Measurements from ENCODE around the gene DDX59.
A peak's percentile ranks its signal among the peaks of the same experiment; 100 is the strongest.

The DDX59 gene

DNA sequence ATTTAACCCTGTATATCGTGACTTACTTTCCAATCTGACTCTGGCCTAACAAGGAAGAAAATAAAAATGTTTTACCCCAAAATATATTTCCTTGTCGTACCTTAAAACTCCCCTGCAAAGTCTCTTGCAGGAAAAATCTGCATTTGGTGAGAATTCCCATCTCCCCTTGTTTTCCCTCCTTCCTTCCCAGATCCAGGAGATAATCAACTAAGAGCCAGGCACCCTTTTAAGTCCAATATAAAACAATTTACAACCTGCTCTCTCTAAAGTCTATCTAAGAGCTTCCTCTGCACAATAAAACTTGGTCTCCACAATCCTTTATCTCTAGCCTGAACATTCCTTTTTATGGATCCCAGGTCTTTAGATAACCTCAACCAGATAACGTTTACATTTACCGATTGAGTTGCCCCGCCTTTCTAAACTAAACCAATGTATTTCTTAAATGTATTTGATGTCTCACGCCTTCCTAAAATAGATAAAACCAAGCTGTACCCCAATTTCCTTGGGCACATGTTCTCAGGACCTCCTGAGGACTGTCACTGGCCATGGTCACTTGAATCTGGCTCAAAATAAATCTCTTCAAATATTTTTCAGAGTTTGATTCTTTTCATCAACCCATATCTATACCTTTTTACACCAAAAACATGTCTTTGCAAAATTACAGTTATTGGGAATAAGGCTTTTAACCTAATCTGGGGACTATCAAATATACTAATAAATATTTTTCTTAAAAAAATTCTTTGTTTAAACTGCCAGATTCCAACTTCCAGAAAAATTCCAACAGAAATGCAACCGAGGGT, 993 bp downstream of the DDX59 start:
- Histone ChIP-seq H3K27me3 (ENCODE audit: control insufficient read depth, insufficient read depth, low read length) (no peaks in the 10 kb centered on the region), H3K4me1 (ENCODE audit: control insufficient read depth, low read depth, low read length) (peaks cover 19% of the 10 kb centered on the region), H3K9me3 (ENCODE audit: control insufficient read depth, low read depth, low read length) (no peaks in the 10 kb centered on the region), H3K9ac (ENCODE audit: low read length) (peak overlapping the region; percentile 90), H3K36me3 (ENCODE audit: control insufficient read depth, low read depth, low read length) (peaks cover 10% of the 10 kb centered on the region), H3K4me3 (ENCODE audit: low read length) (peak overlapping the region; percentile 76), H3K27ac (ENCODE audit: low read length) (peak overlapping the region; percentile 42)

DNA sequence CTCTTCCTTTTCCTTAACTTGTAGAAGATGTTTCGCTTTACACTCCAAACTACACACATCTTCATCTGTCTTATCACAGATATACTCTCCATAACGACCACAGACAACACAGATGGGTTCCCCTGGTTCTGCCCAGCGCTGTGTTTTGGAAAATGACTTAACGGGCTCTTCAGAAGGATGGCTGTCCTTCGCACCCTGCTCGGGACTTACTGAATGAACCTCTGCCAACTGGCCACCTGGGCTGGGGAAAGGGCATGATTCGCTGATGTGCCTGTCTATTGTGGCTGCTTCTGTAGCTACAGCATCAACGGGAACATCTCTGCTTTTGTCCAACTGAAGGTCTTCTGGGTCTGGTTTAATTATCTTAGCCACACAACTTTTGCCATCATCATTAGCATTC, 3.4 kb downstream of the DDX59 start:
- no peaks in the 10 kb centered on the region for H3K9me3 ChIP-seq (ENCODE audit: control insufficient read depth, low read depth, low read length)
- peak overlapping the region; percentile 3 for H3K4me3 ChIP-seq (ENCODE audit: low read length)
- peaks cover 19% of the 10 kb centered on the region for H3K4me1 ChIP-seq (ENCODE audit: control insufficient read depth, low read depth, low read length)
- H3K9ac ChIP-seq (ENCODE audit: low read length), result peak overlapping the region; percentile 1
- H3K27ac ChIP-seq (ENCODE audit: low read length), result no peak overlapping the region
- peaks cover 27% of the 10 kb centered on the region for H3K36me3 ChIP-seq (ENCODE audit: control insufficient read depth, low read depth, low read length)
- H3K27me3 ChIP-seq (ENCODE audit: control insufficient read depth, insufficient read depth, low read length), result no peaks in the 10 kb centered on the region

DNA sequence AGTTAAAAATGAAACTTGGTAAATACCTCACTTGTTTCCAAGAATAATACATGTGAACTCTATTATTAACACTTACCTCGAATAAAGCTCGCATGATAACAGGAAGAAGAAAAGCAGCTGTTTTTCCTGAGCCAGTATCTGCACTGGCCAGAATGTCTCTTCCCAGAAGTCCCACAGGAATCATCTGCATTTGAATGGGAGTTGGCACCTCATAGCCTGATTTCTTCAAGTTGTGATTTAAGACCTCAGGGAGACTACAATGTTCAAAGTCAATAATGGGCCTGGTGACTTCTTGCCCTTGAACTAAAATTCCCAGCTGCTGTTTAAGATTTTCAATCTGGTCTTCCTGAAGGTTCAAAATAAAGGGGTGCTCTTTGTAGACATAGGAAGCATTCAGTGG, 3.8 kb downstream of the DDX59 start:
- Histone ChIP-seq H3K27ac (ENCODE audit: low read length) (no peak overlapping the region), H3K36me3 (ENCODE audit: control insufficient read depth, low read depth, low read length) (peaks cover 29% of the 10 kb centered on the region), H3K4me3 (ENCODE audit: low read length) (peak overlapping the region; percentile 3), H3K4me1 (ENCODE audit: control insufficient read depth, low read depth, low read length) (peaks cover 18% of the 10 kb centered on the region), H3K9me3 (ENCODE audit: control insufficient read depth, low read depth, low read length) (no peaks in the 10 kb centered on the region), H3K9ac (ENCODE audit: low read length) (peak overlapping the region; percentile 1), H3K27me3 (ENCODE audit: control insufficient read depth, insufficient read depth, low read length) (no peaks in the 10 kb centered on the region)

DNA sequence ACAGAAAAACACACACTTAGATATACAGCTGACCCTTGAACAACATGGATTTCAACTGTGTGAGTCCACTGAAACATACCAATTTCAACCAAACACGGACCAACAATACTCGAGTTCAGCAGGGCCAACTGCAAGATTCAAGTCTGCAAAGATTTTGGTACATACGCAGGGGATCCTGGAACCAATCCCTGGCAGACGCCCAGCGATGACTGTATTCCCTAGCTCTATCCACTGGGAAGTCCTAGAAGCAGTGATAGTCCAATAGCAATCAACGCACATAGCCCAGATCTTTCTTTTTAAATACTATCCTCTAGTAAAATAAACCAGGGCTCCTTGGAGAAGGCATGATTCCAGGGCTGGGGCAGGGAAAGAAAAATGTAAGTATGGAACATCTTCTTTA, 9.0 kb downstream of the DDX59 start:
- H3K27ac ChIP-seq (ENCODE audit: low read length), result no peak overlapping the region
- H3K4me1 ChIP-seq (ENCODE audit: control insufficient read depth, low read depth, low read length), result peaks cover 3% of the 10 kb centered on the region
- H3K9me3 ChIP-seq (ENCODE audit: control insufficient read depth, low read depth, low read length), result no peaks in the 10 kb centered on the region
- H3K27me3 ChIP-seq (ENCODE audit: control insufficient read depth, insufficient read depth, low read length), result no peaks in the 10 kb centered on the region
- no peak overlapping the region for H3K9ac ChIP-seq (ENCODE audit: low read length)
- H3K36me3 ChIP-seq (ENCODE audit: control insufficient read depth, low read depth, low read length), result peaks cover 67% of the 10 kb centered on the region
- no peak overlapping the region for H3K4me3 ChIP-seq (ENCODE audit: low read length)

DNA sequence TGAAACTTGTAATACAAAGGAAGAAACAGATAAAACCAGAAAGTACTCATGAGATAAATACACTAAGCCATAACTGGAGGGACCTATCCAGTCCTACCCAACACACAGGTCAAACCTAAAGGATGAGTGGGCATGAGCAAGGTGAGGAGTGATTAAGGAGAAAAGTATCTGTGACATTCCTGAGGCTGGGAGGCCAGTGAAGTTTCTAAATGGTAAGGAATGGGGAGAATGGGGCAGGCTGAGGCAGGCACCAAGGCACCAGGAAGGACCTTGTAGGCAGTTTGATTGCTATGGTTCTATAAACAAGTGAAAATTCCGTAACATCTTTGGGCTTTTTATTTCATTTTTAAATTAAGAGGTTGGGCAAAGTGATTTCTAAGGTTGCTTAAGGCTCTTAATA, 10.4 kb downstream of the DDX59 start:
- peaks cover 68% of the 10 kb centered on the region for H3K36me3 ChIP-seq (ENCODE audit: control insufficient read depth, low read depth, low read length)

DNA sequence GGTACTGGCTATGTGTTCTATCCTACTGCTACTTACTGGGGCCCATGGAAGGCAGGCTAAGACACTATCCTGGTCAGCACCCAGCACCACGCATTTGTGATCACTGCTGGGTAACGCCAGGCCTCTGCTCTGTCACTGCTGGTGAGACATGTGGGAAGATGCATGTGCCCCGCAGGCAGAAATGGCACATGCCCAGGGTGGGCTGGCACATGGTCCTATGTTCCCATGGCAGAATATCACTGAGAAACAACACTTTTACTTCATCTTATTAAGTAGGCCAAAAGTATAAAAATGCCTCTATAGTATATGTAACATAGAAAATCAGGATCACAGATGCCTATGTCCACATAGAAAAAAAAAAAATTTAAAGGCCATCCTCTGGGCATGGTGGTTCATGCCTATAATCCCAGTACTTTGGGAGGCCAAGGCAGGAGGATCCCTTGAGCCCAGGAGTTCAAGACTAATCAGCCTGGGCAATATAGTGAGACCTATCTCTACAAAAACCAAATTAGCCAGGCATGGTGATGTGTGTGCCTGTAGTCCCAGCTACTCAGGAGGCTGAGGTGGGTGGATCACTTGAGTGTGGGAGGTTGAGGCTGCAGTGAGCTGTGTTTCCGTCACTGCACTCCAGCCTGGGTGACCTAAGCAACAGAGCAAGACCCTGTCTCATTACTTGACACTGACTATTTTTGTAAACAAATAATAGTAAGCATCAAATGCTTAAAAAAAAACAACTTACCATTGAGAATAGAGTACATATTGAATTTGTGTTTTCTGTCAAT, 11.5 kb downstream of the DDX59 start:
- H3K9me3 ChIP-seq (ENCODE audit: control insufficient read depth, low read depth, low read length), result no peaks in the 10 kb centered on the region
- no peak overlapping the region for H3K27ac ChIP-seq (ENCODE audit: low read length)
- no peak overlapping the region for H3K9ac ChIP-seq (ENCODE audit: low read length)
- peaks cover 63% of the 10 kb centered on the region for H3K36me3 ChIP-seq (ENCODE audit: control insufficient read depth, low read depth, low read length)
- H3K27me3 ChIP-seq (ENCODE audit: control insufficient read depth, insufficient read depth, low read length), result no peaks in the 10 kb centered on the region
- no peak overlapping the region for H3K4me3 ChIP-seq (ENCODE audit: low read length)
- no peaks in the 10 kb centered on the region for H3K4me1 ChIP-seq (ENCODE audit: control insufficient read depth, low read depth, low read length)

More for the DNA sequence above, 10.4 kb downstream of the DDX59 start:
- no peaks in the 10 kb centered on the region for H3K9me3 ChIP-seq (ENCODE audit: control insufficient read depth, low read depth, low read length)
- no peak overlapping the region for H3K9ac ChIP-seq (ENCODE audit: low read length)
- no peak overlapping the region for H3K27ac ChIP-seq (ENCODE audit: low read length)
- no peaks in the 10 kb centered on the region for H3K27me3 ChIP-seq (ENCODE audit: control insufficient read depth, insufficient read depth, low read length)
- H3K4me1 ChIP-seq (ENCODE audit: control insufficient read depth, low read depth, low read length), result no peaks in the 10 kb centered on the region
- no peak overlapping the region for H3K4me3 ChIP-seq (ENCODE audit: low read length)

DNA sequence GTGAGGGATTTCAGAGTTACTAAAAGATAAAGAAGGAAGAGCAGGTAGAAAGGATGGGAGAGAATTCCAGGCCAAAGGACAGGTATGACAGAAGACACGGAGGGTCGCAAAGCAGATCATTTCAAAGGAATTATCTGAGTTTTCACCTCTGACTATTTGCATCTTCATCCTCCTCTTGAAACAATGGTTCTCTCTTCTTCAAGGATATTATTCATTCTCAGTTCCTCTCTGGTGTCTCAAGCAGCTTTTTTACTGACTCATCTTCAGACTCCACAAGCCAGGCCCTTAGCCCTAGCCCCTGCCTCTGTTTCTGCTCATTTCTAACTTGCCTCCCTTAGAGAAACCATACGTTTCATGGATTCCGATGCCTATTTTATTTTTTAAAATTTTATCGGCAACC, 15.0 kb downstream of the DDX59 start:
- Histone ChIP-seq H3K9ac (ENCODE audit: low read length) (no peak overlapping the region), H3K36me3 (ENCODE audit: control insufficient read depth, low read depth, low read length) (peaks cover 42% of the 10 kb centered on the region), H3K27ac (ENCODE audit: low read length) (no peak overlapping the region)

DNA sequence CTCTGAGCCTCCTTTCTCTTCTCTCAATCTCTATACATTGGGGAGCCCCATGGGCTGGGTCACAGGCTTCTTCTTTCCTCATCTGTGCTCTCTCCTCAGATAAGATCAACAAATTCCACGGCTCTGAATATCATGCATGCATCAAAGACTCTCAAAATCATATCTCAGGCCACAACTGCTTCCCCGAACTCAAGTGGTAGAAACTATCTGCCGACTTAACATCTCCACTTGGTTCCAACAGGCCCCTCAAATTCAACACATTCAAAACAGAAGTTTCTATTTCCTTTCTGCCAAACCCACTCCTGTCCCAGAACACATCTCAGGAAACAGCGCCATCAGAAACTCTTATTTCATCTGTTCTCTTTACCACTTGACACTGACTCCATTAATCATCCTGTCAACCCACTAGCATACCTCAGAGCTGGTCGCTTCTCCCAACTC, 16.7 kb downstream of the DDX59 start:
- Histone ChIP-seq H3K9me3 (ENCODE audit: control insufficient read depth, low read depth, low read length) (no peaks in the 10 kb centered on the region), H3K36me3 (ENCODE audit: control insufficient read depth, low read depth, low read length) (peaks cover 39% of the 10 kb centered on the region), H3K9ac (ENCODE audit: low read length) (no peak overlapping the region), H3K4me1 (ENCODE audit: control insufficient read depth, low read depth, low read length) (no peaks in the 10 kb centered on the region), H3K27me3 (ENCODE audit: control insufficient read depth, insufficient read depth, low read length) (no peaks in the 10 kb centered on the region), H3K4me3 (ENCODE audit: low read length) (no peak overlapping the region), H3K27ac (ENCODE audit: low read length) (no peak overlapping the region)

More for the DNA sequence above, 15.0 kb downstream of the DDX59 start:
- Histone ChIP-seq H3K9me3 (ENCODE audit: control insufficient read depth, low read depth, low read length) (no peaks in the 10 kb centered on the region), H3K4me3 (ENCODE audit: low read length) (no peak overlapping the region), H3K4me1 (ENCODE audit: control insufficient read depth, low read depth, low read length) (no peaks in the 10 kb centered on the region), H3K27me3 (ENCODE audit: control insufficient read depth, insufficient read depth, low read length) (no peaks in the 10 kb centered on the region)

DNA sequence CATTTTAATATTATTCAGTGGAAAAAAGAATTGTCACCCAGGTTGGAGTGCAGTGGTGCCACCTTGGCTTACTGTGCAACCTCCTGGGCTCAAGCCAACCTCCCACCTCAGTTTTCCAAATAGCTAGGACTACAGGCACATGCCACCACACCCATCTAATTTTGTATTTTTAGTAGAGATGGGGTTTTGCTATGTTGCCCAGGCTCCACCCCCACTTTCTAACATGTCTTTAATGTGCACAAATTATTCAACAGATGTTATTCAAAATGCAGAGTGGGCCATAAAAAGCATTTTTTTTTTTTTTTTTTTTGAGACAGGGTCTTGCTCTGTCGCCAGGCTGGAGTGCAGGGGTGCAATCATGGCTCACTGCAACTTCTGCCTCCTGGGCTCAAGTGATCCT, 17.3 kb downstream of the DDX59 start:
- peaks cover 35% of the 10 kb centered on the region for H3K36me3 ChIP-seq (ENCODE audit: control insufficient read depth, low read depth, low read length)
- no peak overlapping the region for H3K4me3 ChIP-seq (ENCODE audit: low read length)
- H3K27ac ChIP-seq (ENCODE audit: low read length), result no peak overlapping the region
- H3K9ac ChIP-seq (ENCODE audit: low read length), result no peak overlapping the region
- no peaks in the 10 kb centered on the region for H3K27me3 ChIP-seq (ENCODE audit: control insufficient read depth, insufficient read depth, low read length)
- no peaks in the 10 kb centered on the region for H3K9me3 ChIP-seq (ENCODE audit: control insufficient read depth, low read depth, low read length)
- no peaks in the 10 kb centered on the region for H3K4me1 ChIP-seq (ENCODE audit: control insufficient read depth, low read depth, low read length)

DNA sequence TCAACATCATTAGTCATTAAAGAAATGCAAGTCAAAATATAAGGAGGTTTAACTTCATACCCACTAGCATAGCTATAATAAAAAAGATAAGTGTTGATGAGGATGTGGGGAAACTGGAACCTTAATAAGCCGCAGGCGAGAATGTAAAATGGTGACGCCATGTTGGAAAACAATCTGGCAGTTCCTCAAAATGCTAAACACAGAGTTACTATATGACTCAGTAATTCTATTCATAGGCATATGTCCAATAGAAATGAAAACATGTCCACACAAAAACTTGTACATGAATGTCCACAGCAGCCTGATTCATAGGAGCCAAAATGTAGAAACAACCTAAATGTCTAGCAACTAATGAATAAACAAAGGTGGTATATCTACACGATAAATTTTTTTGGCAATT, 23.2 kb downstream of the DDX59 start:
- Histone ChIP-seq H3K27ac (ENCODE audit: low read length) (no peak overlapping the region), H3K9ac (ENCODE audit: low read length) (no peak overlapping the region), H3K4me1 (ENCODE audit: control insufficient read depth, low read depth, low read length) (no peaks in the 10 kb centered on the region), H3K36me3 (ENCODE audit: control insufficient read depth, low read depth, low read length) (peaks cover 18% of the 10 kb centered on the region), H3K27me3 (ENCODE audit: control insufficient read depth, insufficient read depth, low read length) (no peaks in the 10 kb centered on the region), H3K9me3 (ENCODE audit: control insufficient read depth, low read depth, low read length) (no peaks in the 10 kb centered on the region), H3K4me3 (ENCODE audit: low read length) (no peak overlapping the region)

DNA sequence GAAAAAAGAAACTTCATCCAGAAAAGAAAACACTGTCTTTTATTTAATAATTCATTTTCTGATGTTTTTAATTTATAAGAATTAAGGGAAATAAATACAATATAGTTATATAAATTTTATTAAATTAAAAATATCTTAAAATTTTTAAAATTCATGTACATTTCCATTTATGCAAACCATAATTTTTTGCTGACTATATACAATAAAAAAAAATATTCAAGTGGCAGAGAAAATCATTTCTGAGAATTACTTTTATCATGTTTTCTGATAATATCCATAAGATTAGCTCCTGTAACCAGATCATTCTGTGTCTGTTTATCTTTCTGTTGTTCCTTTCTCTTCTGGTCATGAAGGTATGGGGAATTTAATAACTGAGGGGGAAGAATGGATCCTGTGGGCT, 25.7 kb downstream of the DDX59 start:
- no peaks in the 10 kb centered on the region for H3K27me3 ChIP-seq (ENCODE audit: control insufficient read depth, insufficient read depth, low read length)
- no peak overlapping the region for H3K9ac ChIP-seq (ENCODE audit: low read length)
- H3K4me3 ChIP-seq (ENCODE audit: low read length), result no peak overlapping the region
- H3K4me1 ChIP-seq (ENCODE audit: control insufficient read depth, low read depth, low read length), result no peaks in the 10 kb centered on the region
- peaks cover 15% of the 10 kb centered on the region for H3K36me3 ChIP-seq (ENCODE audit: control insufficient read depth, low read depth, low read length)
- no peak overlapping the region for H3K27ac ChIP-seq (ENCODE audit: low read length)
- no peaks in the 10 kb centered on the region for H3K9me3 ChIP-seq (ENCODE audit: control insufficient read depth, low read depth, low read length)
